IPS DF 19.7 (cell line): Measurements from ENCODE around the gene IP6K2.

Experiments used
- DNase-seq: peaks from one replicate; pipeline ENCODE4 v3.0.0-alpha.2; 2013; ENCODE audit warnings: low read depth, low spot score

Gene IP6K2

GRCh38 chr3:48690846-48691458 is 26.1 kb downstream of the IP6K2 start:
- DNase-seq, result no peak

DNA sequence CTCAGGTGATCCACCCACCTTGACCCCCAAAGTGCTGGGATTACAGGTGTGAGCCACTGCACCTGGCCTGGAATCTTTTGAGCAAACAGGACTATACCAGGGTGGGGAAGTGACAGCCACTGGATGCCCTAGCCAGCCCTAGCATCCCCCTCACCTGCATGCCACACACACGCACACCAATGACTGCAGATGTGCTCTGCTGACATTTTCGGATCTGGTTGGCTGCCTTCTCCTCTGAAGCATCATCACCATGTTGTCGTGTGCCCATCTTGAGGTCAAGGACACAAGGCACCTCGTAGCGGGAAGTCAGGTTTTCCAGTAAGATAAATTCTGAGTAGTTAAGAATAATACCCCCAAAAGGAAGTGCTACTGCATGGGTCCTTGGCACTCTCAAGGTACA is 27.6 kb downstream of the IP6K2 start:
- no peak for DNase-seq

DNA sequence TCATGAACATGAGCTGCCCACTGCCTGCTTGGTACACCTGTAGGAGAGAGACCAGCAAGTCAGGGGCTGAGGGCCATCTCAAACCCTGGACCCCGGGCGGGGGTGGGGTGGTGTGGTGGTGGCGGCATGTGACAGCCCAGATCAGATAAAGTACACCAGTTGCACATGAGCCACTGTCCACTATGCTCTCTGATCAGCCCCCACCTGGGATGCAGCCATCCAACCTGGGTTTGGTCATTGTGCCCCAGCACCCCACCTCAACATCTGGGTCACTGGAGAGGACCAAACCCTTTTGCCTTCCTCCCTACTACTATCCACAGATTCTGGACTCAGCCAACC is 28.3 kb downstream of the IP6K2 start:
- no peak for DNase-seq

DNA sequence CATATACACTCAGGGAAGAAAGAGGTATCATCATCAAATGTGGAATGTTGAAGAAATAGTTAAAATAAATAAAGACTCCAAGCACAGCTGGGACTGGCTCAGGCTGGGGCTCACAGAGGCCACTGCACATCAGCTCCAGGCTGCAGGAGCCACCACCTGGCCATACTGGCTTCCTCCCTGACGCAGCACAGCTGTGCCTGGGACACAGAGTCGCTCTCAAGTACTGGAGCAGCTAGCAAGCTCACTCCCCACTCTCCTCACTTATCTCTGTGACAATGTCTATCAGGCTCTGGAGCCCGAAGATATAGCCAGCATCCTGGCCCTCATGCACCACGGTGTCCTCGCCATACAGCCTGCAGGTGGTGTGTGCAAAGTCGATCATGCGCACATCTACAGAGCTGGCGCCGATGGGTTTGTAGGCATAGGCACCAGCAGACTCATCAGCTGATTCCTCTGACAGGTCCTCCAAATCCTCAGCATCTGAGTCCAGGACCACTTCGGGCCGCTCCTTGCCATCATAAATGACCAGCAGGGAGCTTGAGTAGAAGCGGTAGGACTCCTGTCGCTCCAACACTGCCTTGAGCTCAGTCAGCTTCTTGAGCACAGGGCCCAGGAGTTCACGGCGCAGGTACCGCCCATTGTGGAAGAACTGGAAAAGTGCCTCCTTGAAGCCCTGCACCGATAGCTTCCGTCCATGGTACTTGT is 28.8 kb downstream of the IP6K2 start:
- DNase-seq, result no peak

GRCh38 chr3:48687220-48687678 is 29.8 kb downstream of the IP6K2 start:
- no peak for DNase-seq

GRCh38 chr3:48686538-48687219 is 30.3 kb downstream of the IP6K2 start:
- DNase-seq, result no peak

- no peak for DNase-seq
Measured at GRCh38 chr3:48685603-48686511, 31.2 kb downstream of the IP6K2 start, which contains the start of gene NCKIPSD. NCKIPSD (minus strand) TSS chr3:48685915; CDS start chr3:48685807, 108 bp downstream.

DNA sequence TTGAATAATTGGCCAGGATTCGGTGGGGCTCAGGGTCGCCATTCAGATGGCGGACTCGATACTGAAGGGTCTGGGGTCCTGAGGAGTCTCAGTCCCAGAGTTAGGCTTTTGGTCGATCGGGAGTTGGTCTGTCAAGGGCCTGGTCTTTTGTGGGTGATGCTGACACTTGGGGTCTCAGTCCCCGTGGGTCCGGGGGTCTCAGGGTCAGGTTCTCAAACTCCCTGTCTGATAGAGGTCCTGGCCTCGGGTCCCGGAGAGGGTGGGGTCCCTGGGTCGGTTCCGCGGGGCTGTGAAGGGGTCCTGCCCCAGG is 31.8 kb downstream of the IP6K2 start:
- DNase-seq, result no peak

DNA sequence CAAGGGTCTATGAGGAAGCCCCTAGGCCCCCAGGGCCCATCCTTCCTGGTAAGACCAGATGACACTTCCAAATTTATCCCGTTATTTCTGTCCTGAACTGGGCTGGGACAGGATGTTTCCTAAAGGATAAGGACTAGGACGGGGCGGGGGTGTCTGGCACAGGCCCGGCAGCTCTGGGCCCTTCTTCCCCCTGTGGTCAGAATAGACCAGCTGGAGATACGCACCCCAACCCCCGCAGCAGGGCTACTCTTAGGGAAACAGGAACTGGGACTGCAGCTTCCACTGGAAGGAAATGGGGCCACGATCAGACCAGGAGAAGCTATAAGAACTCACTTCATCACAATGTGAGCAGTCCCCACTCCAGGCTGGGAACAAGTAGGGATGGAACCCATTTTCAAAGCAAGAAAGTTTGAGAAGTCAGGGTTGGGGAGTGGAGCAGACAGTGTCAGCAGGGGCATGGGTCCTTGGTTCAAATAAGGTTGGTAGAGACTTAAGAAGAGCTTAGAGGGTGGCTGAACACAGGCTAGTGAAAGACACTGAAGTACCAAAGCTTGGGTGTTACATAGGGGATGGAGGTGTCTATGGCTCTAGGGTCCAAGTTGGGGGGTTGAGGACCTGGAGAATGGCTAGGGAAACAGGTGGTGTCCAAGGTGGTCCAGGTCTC is 32.4 kb downstream of the IP6K2 start:
- DNase-seq, result no peak

GRCh38 chr3:48684054-48684349 is 33.0 kb downstream of the IP6K2 start:
- DNase-seq, result no peak

- no peak for DNase-seq
Measured at GRCh38 chr3:48682786-48683185, 34.2 kb downstream of the IP6K2 start.

- DNase-seq, result no peak
Measured at GRCh38 chr3:48681974-48682610, 34.9 kb downstream of the IP6K2 start.

GRCh38 chr3:48681541-48681880 is 35.5 kb downstream of the IP6K2 start:
- no peak for DNase-seq

DNA sequence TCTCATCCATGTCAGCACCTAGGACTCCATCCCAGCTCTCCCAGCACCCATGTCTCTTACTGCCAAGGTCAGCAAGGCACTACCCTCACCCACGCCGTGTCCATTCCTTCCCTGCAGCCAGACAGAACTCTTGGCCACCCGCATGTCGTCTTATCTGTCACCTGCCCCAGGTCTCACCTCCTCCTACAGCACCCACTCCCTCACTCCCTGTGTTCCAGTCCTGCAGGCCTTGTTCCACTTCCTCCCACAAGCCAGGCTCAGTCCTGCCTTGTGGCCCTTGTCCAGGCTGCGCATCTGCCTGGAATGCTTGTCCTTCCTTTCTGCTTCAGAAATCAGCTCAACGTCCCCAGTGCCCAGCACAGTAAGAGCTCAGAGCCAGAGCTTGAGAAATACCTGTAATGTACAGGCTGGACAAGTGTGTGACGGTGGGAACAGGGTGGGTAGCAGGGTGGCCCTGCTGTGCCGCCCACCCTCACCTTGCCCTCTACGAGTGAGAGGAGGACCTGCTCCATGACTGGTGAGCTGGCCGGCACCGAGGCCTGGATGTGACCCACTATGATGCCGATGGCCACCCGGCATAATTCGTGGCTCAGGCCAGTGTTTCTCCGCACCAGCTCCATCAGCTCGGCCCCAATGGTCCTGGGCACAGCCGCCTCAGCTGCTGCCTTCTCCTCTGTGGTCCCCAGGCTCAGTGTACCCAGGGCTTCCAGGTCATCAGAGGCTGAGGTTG is 36.0 kb downstream of the IP6K2 start:
- DNase-seq, result no peak

DNA sequence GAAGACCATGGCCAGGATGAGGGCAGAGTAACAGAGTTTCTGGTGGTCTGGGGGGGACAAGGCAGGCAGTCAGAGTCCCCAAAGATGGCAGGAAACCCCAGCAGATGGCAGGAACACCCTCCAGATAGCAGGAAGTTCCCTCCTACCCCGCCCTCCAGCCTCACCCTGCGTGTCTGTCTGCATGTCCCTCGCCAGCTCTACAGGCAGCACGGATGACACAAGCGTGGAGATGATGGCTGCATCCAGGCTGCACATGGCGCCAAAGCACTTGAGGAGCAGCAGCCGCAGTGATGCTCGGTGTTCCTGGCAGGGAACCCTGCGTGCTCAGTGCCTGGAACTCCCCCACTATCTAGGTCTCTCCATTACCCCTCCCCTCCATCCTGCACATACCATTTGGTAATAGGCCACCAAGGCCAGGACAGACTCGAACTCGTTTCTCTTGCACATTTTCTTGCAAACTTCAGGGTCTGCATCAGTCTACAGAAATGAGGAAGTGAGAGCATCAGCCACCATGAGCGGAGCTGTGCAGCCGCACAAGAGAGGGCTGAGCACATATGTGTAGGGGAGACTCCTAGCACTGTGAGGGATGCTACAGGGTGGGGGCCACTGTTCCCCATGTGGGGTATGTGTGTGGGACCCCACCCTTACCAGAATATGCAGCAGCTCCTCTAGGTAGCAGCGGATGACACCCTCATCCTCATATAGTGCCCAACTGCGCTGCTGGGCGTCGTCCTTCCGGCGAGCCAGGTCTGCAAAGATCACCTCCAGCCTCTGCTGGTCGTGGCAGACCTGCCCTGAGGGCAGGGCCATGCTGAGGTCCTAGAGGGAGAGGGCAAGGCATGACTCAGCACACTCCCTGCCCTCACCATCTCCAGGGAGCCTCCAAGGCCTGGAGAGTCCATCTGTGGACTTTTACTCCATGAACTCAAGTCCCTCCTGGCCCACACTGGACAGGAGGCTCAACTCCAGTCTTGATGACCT is 37.3 kb downstream of the IP6K2 start:
- DNase-seq, result no peak

- no peak for DNase-seq
Measured at GRCh38 chr3:48678566-48679380, 38.2 kb downstream of the IP6K2 start.

GRCh38 chr3:48678056-48678455 is 39.0 kb downstream of the IP6K2 start:
- no peak for DNase-seq

- no peak for DNase-seq
Measured at GRCh38 chr3:48674505-48674904, 42.5 kb downstream of the IP6K2 start.

- no peak for DNase-seq
Measured at GRCh38 chr3:48672522-48672921, 44.5 kb downstream of the IP6K2 start.
